Uterus (tissue), 4 donors: ENCODE results near the gene FOXC1. TPM values are rescaled to one million over a fixed set of nuclear protein-coding genes. Genes with fewer than 3 reads are reported as not detected.

Experiments
- DNase-seq, 2 donors: peaks; one replicate each; pipeline ENCODE4 v3.0.0-alpha.2; 2019 to 2020
- H3K27ac ChIP-seq, 2 donors: fragments of 200-600 bp; sonication (generic); 1 replicate in 1 of 2; 2 replicates in 1 of 2; pipeline ENCODE4 v1.5.1; 2016 to 2018
- H3K27me3 ChIP-seq, 2 donors: fragments of 200-600 bp; sonication (generic); one replicate each; pipeline ENCODE4 v1.5.1; 2018 to 2019; ENCODE audit warnings: control low read depth in 1 of 2
- H3K36me3 ChIP-seq, 2 donors: fragments of 200-600 bp; sonication (generic); one replicate each; pipeline ENCODE4 v1.5.1; 2019; ENCODE audit warnings: control low read depth in 1 of 2
- H3K4me1 ChIP-seq, 2 donors: fragments of 200-600 bp; sonication (generic); one replicate each; pipeline ENCODE4 v1.5.1; 2018 to 2019; ENCODE audit warnings: control low read depth in 1 of 2
- H3K4me3 ChIP-seq, 2 donors: fragments of 200-600 bp; sonication (generic); 1 replicate in 1 of 2; 2 replicates in 1 of 2; pipeline ENCODE4 v1.5.1; 2018 to 2019; ENCODE audit warnings: mild to moderate bottlenecking in 1 of 2
- H3K9me3 ChIP-seq, 2 donors: fragments of 200-600 bp; sonication (generic); one replicate each; pipeline ENCODE4 v1.5.1; 2019; ENCODE audit warnings: control low read depth in 1 of 2
- POLR2A ChIP-seq, 2 donors: fragments of 450-650 bp; IDR thresholded peaks; one replicate each; pipeline ENCODE4 v1.6.1; 2016; ENCODE audit warnings: antibody characterized with exemption in 2 of 2, mild to moderate bottlenecking in 1 of 2, moderate library complexity in 1 of 2
- intact Hi-C: fragments of 100-400 bp; cut with DNase I; formaldehyde crosslinking; loops from one replicate; pipeline ENCODE4 v1.15.1; 2023; ENCODE audit warnings: low total_unique reads
- total RNA-seq, 4 donors: library from RNA; depleted of rRNA in 3 of 4; stranded (reverse); fragments of >200 nt in 3 of 4; gene quantifications; one replicate each; pipeline versions ENCODE4 v1.1.0 to v1.2.4, GENCODE V29; 2014 to 2023
- TF ChIP-seq, protein P1 (sequence below), 4 experiments: fragments of 200-600 bp in 2 of 4; fragments of 450-650 bp in 2 of 4; sonication (generic) in 2 of 4; IDR thresholded peaks; one replicate each; pipeline ENCODE4 v1.5.1; 2016 to 2019; ENCODE audit warnings: antibody characterized with exemption in 4 of 4, mild to moderate bottlenecking in 2 of 4, moderate library complexity in 1 of 4
- donor health status: DM: yes; HTN: yes; CAD: no.

The FOXC1 gene
- total RNA-seq, 4 donors from 2014 or later, result 1.8 to 15.2 (median 5.1) TPM

DNA sequence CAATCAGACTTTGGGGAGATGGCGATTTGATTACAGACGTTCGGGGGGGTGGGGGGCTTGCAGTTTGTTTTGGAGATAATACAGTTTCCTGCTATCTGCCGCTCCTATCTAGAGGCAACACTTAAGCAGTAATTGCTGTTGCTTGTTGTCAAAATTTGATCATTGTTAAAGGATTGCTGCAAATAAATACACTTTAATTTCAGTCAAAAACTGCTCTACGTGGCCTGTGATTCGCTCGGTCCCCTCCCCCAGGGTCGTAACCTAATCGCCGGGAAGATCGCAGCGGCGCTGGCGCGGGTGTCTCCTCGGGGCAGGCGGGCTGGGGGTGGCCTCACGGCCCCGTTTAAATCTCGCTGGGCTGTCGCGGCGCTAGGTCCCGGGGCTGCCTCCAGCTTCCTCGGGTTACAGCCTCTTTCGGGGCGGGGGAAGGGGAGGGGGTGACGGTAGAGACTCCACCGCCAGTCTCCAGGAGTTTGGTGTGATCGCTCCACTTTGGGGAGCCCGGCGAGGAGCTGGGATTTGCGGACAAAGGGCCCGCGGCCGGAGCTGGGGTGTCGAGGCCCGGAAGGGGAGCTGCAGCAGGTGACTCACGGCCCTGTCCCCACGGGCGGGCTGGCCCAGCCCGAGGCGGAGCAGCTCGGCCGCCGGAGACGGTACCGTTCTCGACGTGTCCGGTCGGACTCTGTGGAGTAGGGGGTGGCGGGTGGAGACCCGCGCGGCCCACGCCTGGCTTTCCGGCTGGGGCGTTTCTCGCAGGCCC lies 4.2 kb downstream of the FOXC1 start:
- TF ChIP-seq, protein P1, sequence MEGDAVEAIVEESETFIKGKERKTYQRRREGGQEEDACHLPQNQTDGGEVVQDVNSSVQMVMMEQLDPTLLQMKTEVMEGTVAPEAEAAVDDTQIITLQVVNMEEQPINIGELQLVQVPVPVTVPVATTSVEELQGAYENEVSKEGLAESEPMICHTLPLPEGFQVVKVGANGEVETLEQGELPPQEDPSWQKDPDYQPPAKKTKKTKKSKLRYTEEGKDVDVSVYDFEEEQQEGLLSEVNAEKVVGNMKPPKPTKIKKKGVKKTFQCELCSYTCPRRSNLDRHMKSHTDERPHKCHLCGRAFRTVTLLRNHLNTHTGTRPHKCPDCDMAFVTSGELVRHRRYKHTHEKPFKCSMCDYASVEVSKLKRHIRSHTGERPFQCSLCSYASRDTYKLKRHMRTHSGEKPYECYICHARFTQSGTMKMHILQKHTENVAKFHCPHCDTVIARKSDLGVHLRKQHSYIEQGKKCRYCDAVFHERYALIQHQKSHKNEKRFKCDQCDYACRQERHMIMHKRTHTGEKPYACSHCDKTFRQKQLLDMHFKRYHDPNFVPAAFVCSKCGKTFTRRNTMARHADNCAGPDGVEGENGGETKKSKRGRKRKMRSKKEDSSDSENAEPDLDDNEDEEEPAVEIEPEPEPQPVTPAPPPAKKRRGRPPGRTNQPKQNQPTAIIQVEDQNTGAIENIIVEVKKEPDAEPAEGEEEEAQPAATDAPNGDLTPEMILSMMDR (IDR thresholded peaks at IDR 0.05), result no peak
- no peaks in the 10 kb centered on the region for H3K9me3 ChIP-seq
- intact Hi-C loops, result no loop called here
- H3K36me3 ChIP-seq, result no peaks in the 10 kb centered on the region
- no peak for DNase-seq
- H3K27ac ChIP-seq, result peak overlapping the region; percentile 29 to 89
- H3K4me1 ChIP-seq, result peaks cover 0 to 11% of the 10 kb centered on the region in 2 donors
- peak overlapping the region; percentile 9 to 12 for H3K4me3 ChIP-seq
- H3K27me3 ChIP-seq, result peaks cover 24 to 36% of the 10 kb centered on the region in 2 donors

DNA sequence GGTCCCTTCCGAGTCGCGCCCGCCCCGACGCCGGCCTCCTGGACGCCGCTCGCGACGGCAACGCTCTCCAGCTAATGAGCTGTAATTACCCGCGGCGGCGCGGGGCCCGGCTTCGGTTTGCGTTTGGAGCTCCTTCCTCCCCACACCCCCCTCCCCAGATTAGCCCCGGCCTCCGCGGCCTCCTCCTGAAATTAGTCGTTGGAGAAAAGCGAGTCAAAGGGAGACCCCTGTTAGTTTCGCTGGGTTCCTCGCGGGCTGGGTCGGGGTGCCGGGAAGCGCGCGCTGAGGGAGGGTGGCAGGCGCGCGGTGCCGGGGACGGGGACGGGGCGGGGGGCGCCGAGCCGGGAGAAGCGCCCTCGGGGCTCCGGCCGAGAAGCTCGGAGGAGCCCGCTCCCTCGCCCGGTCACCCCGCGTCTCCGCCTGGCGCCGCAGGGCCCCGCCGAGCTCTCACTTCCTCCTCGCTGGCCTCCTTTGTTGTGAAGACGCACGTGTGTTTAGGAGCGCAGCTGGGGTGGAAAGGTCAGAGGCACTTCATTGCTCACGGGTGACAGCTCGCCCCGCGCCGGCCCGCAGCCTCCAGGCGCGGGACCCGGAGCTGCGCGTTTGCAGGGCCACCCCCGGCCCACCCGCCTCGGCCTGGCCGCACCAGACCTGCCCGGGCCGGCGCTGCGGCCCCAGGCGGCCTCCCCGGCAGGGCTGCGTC lies 4.9 kb downstream of the FOXC1 start:
- H3K27ac ChIP-seq, result peak overlapping the region; percentile 29 to 89

DNA sequence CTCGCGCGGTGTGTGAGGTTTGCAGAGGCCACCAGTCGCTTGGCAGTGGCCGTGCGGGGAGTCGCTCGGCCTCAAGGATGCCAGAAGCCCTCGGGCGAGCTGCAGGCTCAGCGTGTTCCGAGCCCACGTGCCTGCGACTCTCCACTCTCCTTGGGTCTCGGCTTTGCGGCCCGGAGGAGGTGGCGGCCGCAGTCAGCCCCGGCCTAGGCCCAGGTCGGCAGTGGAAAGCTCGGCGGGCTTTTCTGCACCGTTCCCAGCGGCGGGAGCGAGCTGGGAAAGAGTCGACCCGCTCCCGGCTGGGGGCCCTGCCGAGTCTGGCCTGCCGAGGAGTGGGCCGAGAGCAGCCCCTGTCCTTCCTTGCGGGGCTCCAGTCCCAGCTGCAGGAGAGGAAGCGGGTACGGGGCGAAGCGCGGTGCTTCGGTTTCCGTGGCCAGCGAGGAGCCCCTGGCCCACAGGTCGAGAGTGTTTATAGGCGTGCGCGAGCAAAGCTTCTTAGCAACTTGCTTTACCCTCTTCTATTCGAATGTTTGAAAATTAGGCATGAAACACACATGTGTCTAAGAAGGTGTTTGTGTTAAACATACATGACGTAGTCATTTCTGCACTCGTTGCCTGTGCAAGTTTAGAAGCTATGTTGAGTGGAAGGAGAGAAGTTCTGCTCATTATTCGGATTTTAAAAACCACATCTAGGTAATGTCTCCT lies 5.6 kb downstream of the FOXC1 start:
- intact Hi-C loops, result no loop called here

More for the DNA sequence above, 4.9 kb downstream of the FOXC1 start:
- intact Hi-C loops, result no loop called here
- Histone ChIP-seq H3K27me3 (peaks cover 24 to 39% of the 10 kb centered on the region in 2 donors), H3K4me1 (peaks cover 0 to 6% of the 10 kb centered on the region in 2 donors), H3K36me3 (no peaks in the 10 kb centered on the region), H3K9me3 (no peaks in the 10 kb centered on the region), H3K4me3 (peak overlapping the region in 1 of 2 donors; percentile 12)
- no peak for DNase-seq
- TF ChIP-seq, protein P1 (IDR thresholded peaks at IDR 0.05), result no peak
- TF ChIP-seq POLR2A (IDR thresholded peaks at IDR 0.05), result no peak

DNA sequence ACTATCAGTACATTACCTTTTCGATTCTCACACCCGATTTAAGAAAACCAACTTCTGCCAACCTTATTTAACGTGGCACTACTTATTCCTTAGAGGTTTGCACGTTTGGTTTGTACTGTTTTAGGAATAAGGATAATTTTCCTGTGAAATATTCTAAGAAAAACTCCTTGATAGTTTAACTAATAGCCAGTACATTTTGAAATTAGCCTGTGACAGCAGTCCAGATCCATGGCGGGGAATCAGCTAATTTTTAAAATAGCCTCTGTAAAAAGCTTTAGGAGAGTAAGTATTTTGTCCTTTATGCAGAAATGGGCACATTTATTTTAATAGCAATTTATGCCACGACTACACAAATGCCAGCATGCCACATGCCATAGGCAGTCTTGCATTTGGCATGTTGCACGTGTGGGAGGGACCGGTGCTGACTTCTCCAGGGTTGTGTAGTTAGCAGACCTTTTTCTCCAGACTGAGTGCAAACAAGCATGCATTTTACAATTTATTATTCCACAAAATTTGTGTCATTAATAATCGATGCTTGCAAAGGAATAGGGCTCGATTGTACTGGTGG lies 6.2 kb downstream of the FOXC1 start:
- peaks cover 0 to 6% of the 10 kb centered on the region in 2 donors for H3K4me1 ChIP-seq
- no peak overlapping the region for H3K4me3 ChIP-seq
- H3K27ac ChIP-seq, result no peak overlapping the region
- no peaks in the 10 kb centered on the region for H3K36me3 ChIP-seq
- peaks cover 24 to 49% of the 10 kb centered on the region in 2 donors for H3K27me3 ChIP-seq
- DNase-seq, result no peak
- intact Hi-C loops, result no loop called here
- TF ChIP-seq, protein P1 (IDR thresholded peaks at IDR 0.05), result no peak
- TF ChIP-seq POLR2A (IDR thresholded peaks at IDR 0.05), result no peak
- no peaks in the 10 kb centered on the region for H3K9me3 ChIP-seq

More for the DNA sequence above, 5.6 kb downstream of the FOXC1 start:
- DNase-seq, result no peak
- Histone ChIP-seq H3K9me3 (no peaks in the 10 kb centered on the region), H3K4me3 (no peak overlapping the region), H3K36me3 (no peaks in the 10 kb centered on the region), H3K27ac (no peak overlapping the region), H3K4me1 (peaks cover 0 to 6% of the 10 kb centered on the region in 2 donors), H3K27me3 (peaks cover 24 to 43% of the 10 kb centered on the region in 2 donors)
- no peak for TF ChIP-seq POLR2A (IDR thresholded peaks at IDR 0.05)
- TF ChIP-seq, protein P1 (IDR thresholded peaks at IDR 0.05), result no peak
